WTC11 (cell line): ENCODE measurements around the gene NRG3. TPM values are rescaled to one million over a fixed set of nuclear protein-coding genes. Genes with fewer than 3 reads are reported as not detected.

Source experiments
- ATAC-seq: fragments of 200-7000 bp; cut with Tn5 transposase; 2 replicates; pipeline ENCODE4 v1.10.0; 2021; ENCODE audit warnings: mild to moderate bottlenecking, moderate library complexity
- CTCF ChIA-PET: fragments of 300-600 bp; sonication (Branson Sonifier 250); formaldehyde crosslinking; loops from one replicate; lab custom pipeline; 2021; ENCODE audit warnings: antibody characterized with exemption; lab: Charles Lee
- POLR2A ChIA-PET: fragments of 350-600 bp; sonication (Branson Sonifier 250); formaldehyde crosslinking; loops from one replicate; lab custom pipeline; 2021; ENCODE audit warnings: antibody characterized with exemption; lab: Charles Lee
- DNase-seq: peaks from one replicate; pipeline ENCODE4 v3.0.0; 2021; ENCODE audit warnings: low spot score
- H3K27ac Mint-ChIP-seq: 2 replicates; pipeline ENCODE4 v1.8.0; 2021; ENCODE audit warnings: mixed read lengths
- H3K27me3 Mint-ChIP-seq: 2 replicates; pipeline ENCODE4 v1.8.0; 2021; ENCODE audit warnings: low read depth, mild to moderate bottlenecking, moderate library complexity, mixed read lengths
- H3K36me3 Mint-ChIP-seq: 2 replicates; pipeline ENCODE4 v1.8.0; 2021; ENCODE audit warnings: mixed read lengths
- H3K4me1 Mint-ChIP-seq: 2 replicates; pipeline ENCODE4 v1.8.0; 2022; ENCODE audit warnings: mixed read lengths
- H3K4me3 Mint-ChIP-seq: 2 replicates; pipeline ENCODE4 v1.8.0; 2021; ENCODE audit warnings: mild to moderate bottlenecking, moderate library complexity, mixed read lengths
- H3K9me3 Mint-ChIP-seq: 2 replicates; pipeline ENCODE4 v1.8.0; 2021; ENCODE audit warnings: mixed read lengths
- CREM ChIP-seq: sonication (generic); formaldehyde crosslinking; IDR thresholded peaks from 2 replicates; pipeline ENCODE4 v1.8.1; 2022; ENCODE audit warnings: mild to moderate bottlenecking, missing genetic modification reagents, moderate library complexity
- GABPB1 ChIP-seq: sonication (generic); formaldehyde crosslinking; IDR thresholded peaks from 2 replicates; pipeline ENCODE4 v1.8.1; 2023; ENCODE audit warnings: mild to moderate bottlenecking, missing genetic modification reagents
- NFE2L1 ChIP-seq: sonication (generic); formaldehyde crosslinking; IDR thresholded peaks from 2 replicates; pipeline ENCODE4 v1.8.1; 2023; ENCODE audit warnings: missing genetic modification reagents
- NR1H2 ChIP-seq: sonication (generic); formaldehyde crosslinking; IDR thresholded peaks from 2 replicates; pipeline ENCODE4 v1.9.0; 2021; ENCODE audit warnings: mild to moderate bottlenecking, moderate library complexity, missing genetic modification reagents
- NR2C2 ChIP-seq: sonication (generic); formaldehyde crosslinking; IDR thresholded peaks from 2 replicates; pipeline ENCODE4 v1.8.0; 2022; ENCODE audit warnings: mild to moderate bottlenecking, missing genetic modification reagents
- NR3C1 ChIP-seq: sonication (generic); formaldehyde crosslinking; conservative IDR thresholded peaks from 2 replicates; pipeline ENCODE4 v1.8.1; 2023; ENCODE audit warnings: low read depth, mild to moderate bottlenecking, missing genetic modification reagents
- PRRX2 ChIP-seq: fragments of 250-450 bp; sonication (Bioruptor Pico); IDR thresholded peaks from 2 replicates; pipeline ENCODE4 v1.8.0; 2021; ENCODE audit warnings: mild to moderate bottlenecking
- RELA ChIP-seq: sonication (generic); formaldehyde crosslinking; IDR thresholded peaks from 2 replicates; pipeline ENCODE4 v1.8.1; 2022; ENCODE audit warnings: missing genetic modification reagents, mild to moderate bottlenecking, borderline replicate concordance
- RORB ChIP-seq: fragments of 250-450 bp; sonication (Bioruptor Pico); IDR thresholded peaks from 2 replicates; pipeline ENCODE4 v1.9.0; 2021; ENCODE audit warnings: mild to moderate bottlenecking
- ZNF396 ChIP-seq: fragments of 250-450 bp; sonication (Bioruptor Pico); IDR thresholded peaks from 2 replicates; pipeline ENCODE4 v1.8.0; 2021; ENCODE audit warnings: mild to moderate bottlenecking, moderate library complexity, borderline replicate concordance
- ZNF423 ChIP-seq: fragments of 250-450 bp; sonication (Bioruptor Pico); IDR thresholded peaks from 2 replicates; pipeline ENCODE4 v2.1.2; 2022; ENCODE audit warnings: mild to moderate bottlenecking, moderate library complexity
- total RNA-seq: library from RNA; stranded (reverse); gene quantifications from 3 replicates; pipeline ENCODE4 v1.2.3, GENCODE V29; 2021
- TF ChIP-seq, protein P1 (sequence below): fragments of 250-450 bp; sonication (Bioruptor Pico); IDR thresholded peaks from 2 replicates; pipeline ENCODE4 v1.9.0; 2021; ENCODE audit warnings: mild to moderate bottlenecking, borderline replicate concordance
- TF ChIP-seq, protein P2 (sequence below): sonication (generic); formaldehyde crosslinking; IDR thresholded peaks from 2 replicates; pipeline ENCODE4 v1.8.0; 2023; ENCODE audit warnings: missing genetic modification reagents, mild to moderate bottlenecking, borderline replicate concordance
- TF ChIP-seq, protein P3 (sequence below): sonication (generic); formaldehyde crosslinking; IDR thresholded peaks from 2 replicates; pipeline ENCODE4 v1.8.1; 2023; ENCODE audit warnings: mild to moderate bottlenecking, missing genetic modification reagents
- TF ChIP-seq, protein P4 (sequence below): sonication (generic); formaldehyde crosslinking; IDR thresholded peaks from 2 replicates; pipeline ENCODE4 v1.8.0; 2022; ENCODE audit warnings: mild to moderate bottlenecking, missing genetic modification reagents
- TF ChIP-seq, protein P5 (sequence below): fragments of 200-600 bp; IDR thresholded peaks from 2 replicates; pipeline ENCODE4 v1.8.0; 2022; ENCODE audit warnings: antibody characterized with exemption
- TF ChIP-seq, protein P6 (sequence below): fragments of 250-450 bp; sonication (Bioruptor Pico); IDR thresholded peaks from 2 replicates; pipeline ENCODE4 v1.9.0; 2021; ENCODE audit warnings: mild to moderate bottlenecking

Gene NRG3
- total RNA-seq, 1 experiment from 2014 or later: 7.0 TPM

DNA sequence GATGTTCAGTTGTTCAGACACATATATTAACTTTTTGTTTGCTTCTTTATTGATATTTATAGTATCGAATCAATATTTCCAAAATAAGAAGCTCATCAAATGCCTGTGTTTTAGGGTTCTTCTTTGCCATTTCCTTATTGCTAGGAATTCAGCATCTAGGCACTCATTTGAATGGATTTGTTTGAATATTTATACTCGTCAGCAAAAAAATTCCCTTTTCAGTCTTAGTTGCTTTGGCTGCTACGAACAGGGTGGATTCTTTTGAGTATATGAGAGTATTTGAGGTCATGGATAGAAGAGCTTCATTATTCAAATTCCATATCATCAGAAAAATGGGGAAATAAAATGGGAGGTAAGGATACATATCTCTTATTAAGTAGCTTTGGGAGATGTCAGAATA is 706.9 kb downstream of the NRG3 start:
- H3K36me3 Mint-ChIP-seq: no peaks in the 10 kb centered on the region
- H3K27ac Mint-ChIP-seq: no peak overlapping the region
- ChIA-PET POLR2A (no interaction called here), CTCF (no interaction called here)
- H3K27me3 Mint-ChIP-seq: no peaks in the 10 kb centered on the region
- H3K4me1 Mint-ChIP-seq: peaks cover 6% of the 10 kb centered on the region
- ATAC-seq: no peak
- TF ChIP-seq NR2C2 (CRISPR knock-in tag): no peak
- TF ChIP-seq NR3C1 (CRISPR knock-in tag): no peak
- TF ChIP-seq, protein P1, sequence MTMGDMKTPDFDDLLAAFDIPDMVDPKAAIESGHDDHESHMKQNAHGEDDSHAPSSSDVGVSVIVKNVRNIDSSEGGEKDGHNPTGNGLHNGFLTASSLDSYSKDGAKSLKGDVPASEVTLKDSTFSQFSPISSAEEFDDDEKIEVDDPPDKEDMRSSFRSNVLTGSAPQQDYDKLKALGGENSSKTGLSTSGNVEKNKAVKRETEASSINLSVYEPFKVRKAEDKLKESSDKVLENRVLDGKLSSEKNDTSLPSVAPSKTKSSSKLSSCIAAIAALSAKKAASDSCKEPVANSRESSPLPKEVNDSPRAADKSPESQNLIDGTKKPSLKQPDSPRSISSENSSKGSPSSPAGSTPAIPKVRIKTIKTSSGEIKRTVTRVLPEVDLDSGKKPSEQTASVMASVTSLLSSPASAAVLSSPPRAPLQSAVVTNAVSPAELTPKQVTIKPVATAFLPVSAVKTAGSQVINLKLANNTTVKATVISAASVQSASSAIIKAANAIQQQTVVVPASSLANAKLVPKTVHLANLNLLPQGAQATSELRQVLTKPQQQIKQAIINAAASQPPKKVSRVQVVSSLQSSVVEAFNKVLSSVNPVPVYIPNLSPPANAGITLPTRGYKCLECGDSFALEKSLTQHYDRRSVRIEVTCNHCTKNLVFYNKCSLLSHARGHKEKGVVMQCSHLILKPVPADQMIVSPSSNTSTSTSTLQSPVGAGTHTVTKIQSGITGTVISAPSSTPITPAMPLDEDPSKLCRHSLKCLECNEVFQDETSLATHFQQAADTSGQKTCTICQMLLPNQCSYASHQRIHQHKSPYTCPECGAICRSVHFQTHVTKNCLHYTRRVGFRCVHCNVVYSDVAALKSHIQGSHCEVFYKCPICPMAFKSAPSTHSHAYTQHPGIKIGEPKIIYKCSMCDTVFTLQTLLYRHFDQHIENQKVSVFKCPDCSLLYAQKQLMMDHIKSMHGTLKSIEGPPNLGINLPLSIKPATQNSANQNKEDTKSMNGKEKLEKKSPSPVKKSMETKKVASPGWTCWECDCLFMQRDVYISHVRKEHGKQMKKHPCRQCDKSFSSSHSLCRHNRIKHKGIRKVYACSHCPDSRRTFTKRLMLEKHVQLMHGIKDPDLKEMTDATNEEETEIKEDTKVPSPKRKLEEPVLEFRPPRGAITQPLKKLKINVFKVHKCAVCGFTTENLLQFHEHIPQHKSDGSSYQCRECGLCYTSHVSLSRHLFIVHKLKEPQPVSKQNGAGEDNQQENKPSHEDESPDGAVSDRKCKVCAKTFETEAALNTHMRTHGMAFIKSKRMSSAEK: no peak
- no peak for TF ChIP-seq ZNF396 (CRISPR knock-in tag)
- no peak for TF ChIP-seq RORB
- TF ChIP-seq, protein P2, sequence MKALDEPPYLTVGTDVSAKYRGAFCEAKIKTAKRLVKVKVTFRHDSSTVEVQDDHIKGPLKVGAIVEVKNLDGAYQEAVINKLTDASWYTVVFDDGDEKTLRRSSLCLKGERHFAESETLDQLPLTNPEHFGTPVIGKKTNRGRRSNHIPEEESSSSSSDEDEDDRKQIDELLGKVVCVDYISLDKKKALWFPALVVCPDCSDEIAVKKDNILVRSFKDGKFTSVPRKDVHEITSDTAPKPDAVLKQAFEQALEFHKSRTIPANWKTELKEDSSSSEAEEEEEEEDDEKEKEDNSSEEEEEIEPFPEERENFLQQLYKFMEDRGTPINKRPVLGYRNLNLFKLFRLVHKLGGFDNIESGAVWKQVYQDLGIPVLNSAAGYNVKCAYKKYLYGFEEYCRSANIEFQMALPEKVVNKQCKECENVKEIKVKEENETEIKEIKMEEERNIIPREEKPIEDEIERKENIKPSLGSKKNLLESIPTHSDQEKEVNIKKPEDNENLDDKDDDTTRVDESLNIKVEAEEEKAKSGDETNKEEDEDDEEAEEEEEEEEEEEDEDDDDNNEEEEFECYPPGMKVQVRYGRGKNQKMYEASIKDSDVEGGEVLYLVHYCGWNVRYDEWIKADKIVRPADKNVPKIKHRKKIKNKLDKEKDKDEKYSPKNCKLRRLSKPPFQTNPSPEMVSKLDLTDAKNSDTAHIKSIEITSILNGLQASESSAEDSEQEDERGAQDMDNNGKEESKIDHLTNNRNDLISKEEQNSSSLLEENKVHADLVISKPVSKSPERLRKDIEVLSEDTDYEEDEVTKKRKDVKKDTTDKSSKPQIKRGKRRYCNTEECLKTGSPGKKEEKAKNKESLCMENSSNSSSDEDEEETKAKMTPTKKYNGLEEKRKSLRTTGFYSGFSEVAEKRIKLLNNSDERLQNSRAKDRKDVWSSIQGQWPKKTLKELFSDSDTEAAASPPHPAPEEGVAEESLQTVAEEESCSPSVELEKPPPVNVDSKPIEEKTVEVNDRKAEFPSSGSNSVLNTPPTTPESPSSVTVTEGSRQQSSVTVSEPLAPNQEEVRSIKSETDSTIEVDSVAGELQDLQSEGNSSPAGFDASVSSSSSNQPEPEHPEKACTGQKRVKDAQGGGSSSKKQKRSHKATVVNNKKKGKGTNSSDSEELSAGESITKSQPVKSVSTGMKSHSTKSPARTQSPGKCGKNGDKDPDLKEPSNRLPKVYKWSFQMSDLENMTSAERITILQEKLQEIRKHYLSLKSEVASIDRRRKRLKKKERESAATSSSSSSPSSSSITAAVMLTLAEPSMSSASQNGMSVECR (CRISPR knock-in tag): no peak
- no peak overlapping the region for H3K4me3 Mint-ChIP-seq
- DNase-seq: no peak
- H3K9me3 Mint-ChIP-seq: no peaks in the 10 kb centered on the region

DNA sequence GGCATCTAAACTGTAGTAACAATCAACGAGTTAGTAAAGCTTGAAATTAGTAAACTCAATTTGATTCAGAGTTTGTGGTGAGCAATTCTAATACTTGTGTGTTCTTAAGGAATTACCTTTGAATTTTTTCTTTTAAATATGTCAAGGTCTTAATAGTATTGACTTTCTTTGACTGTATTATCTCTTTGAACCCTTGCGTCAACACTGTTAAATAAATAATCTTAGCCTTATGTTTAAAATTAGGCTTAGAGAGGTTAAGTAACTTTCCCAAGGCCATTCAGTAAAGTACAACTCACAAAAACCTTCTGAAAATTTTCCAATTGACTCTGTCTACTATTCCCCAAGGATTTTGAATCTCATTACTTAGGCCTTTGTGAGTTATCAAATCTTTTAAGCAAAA is 716.4 kb downstream of the NRG3 start:
- ChIA-PET POLR2A (no interaction called here), CTCF (no interaction called here)
- ATAC-seq (no peak), DNase-seq (no peak)
- H3K4me1 Mint-ChIP-seq: peaks cover 7% of the 10 kb centered on the region
- H3K4me3 Mint-ChIP-seq: no peak overlapping the region
- no peak overlapping the region for H3K27ac Mint-ChIP-seq
- H3K27me3 Mint-ChIP-seq: no peaks in the 10 kb centered on the region
- H3K9me3 Mint-ChIP-seq: no peaks in the 10 kb centered on the region
- H3K36me3 Mint-ChIP-seq: no peaks in the 10 kb centered on the region
- TF ChIP-seq, protein P3, sequence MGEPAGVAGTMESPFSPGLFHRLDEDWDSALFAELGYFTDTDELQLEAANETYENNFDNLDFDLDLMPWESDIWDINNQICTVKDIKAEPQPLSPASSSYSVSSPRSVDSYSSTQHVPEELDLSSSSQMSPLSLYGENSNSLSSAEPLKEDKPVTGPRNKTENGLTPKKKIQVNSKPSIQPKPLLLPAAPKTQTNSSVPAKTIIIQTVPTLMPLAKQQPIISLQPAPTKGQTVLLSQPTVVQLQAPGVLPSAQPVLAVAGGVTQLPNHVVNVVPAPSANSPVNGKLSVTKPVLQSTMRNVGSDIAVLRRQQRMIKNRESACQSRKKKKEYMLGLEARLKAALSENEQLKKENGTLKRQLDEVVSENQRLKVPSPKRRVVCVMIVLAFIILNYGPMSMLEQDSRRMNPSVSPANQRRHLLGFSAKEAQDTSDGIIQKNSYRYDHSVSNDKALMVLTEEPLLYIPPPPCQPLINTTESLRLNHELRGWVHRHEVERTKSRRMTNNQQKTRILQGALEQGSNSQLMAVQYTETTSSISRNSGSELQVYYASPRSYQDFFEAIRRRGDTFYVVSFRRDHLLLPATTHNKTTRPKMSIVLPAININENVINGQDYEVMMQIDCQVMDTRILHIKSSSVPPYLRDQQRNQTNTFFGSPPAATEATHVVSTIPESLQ (CRISPR knock-in tag): no peak
- TF ChIP-seq, protein P4, sequence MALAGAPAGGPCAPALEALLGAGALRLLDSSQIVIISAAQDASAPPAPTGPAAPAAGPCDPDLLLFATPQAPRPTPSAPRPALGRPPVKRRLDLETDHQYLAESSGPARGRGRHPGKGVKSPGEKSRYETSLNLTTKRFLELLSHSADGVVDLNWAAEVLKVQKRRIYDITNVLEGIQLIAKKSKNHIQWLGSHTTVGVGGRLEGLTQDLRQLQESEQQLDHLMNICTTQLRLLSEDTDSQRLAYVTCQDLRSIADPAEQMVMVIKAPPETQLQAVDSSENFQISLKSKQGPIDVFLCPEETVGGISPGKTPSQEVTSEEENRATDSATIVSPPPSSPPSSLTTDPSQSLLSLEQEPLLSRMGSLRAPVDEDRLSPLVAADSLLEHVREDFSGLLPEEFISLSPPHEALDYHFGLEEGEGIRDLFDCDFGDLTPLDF: no peak
- no peak for TF ChIP-seq RELA (CRISPR knock-in tag)
- TF ChIP-seq, protein P5, sequence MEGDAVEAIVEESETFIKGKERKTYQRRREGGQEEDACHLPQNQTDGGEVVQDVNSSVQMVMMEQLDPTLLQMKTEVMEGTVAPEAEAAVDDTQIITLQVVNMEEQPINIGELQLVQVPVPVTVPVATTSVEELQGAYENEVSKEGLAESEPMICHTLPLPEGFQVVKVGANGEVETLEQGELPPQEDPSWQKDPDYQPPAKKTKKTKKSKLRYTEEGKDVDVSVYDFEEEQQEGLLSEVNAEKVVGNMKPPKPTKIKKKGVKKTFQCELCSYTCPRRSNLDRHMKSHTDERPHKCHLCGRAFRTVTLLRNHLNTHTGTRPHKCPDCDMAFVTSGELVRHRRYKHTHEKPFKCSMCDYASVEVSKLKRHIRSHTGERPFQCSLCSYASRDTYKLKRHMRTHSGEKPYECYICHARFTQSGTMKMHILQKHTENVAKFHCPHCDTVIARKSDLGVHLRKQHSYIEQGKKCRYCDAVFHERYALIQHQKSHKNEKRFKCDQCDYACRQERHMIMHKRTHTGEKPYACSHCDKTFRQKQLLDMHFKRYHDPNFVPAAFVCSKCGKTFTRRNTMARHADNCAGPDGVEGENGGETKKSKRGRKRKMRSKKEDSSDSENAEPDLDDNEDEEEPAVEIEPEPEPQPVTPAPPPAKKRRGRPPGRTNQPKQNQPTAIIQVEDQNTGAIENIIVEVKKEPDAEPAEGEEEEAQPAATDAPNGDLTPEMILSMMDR: no peak
- no peak for TF ChIP-seq ZNF396 (CRISPR knock-in tag)
- TF ChIP-seq GABPB1: no peak
- TF ChIP-seq CREM (CRISPR knock-in tag): no peak
- no peak for TF ChIP-seq PRRX2 (CRISPR knock-in tag)
- no peak for TF ChIP-seq NFE2L1
- TF ChIP-seq NR1H2: no peak
- no peak for TF ChIP-seq ZNF423
- TF ChIP-seq, protein P6, sequence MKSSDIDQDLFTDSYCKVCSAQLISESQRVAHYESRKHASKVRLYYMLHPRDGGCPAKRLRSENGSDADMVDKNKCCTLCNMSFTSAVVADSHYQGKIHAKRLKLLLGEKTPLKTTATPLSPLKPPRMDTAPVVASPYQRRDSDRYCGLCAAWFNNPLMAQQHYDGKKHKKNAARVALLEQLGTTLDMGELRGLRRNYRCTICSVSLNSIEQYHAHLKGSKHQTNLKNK (CRISPR knock-in tag): no peak
- TF ChIP-seq, protein P2 (CRISPR knock-in tag): no peak
